Esophagus squamous epithelium (tissue), 5 donors: ENCODE measurements around the gene RBBP4. TPM values are rescaled to one million over a fixed set of nuclear protein-coding genes. Genes with fewer than 3 reads are reported as not detected.

Experiments used
- DNase-seq: peaks from one replicate; lab custom pipeline; 2025; lab: John Stamatoyannopoulos, UW
- H3K27ac ChIP-seq, 4 donors: fragments of 200-600 bp; sonication (generic); one replicate each; pipeline ENCODE4 v1.5.1; 2016 to 2019; ENCODE audit warnings: mild to moderate bottlenecking in 1 of 4
- H3K27me3 ChIP-seq, 4 donors: fragments of 200-600 bp; sonication (generic); 1 replicate in 3 of 4; 2 replicates in 1 of 4; pipeline versions ENCODE4 v1.5.1 to v1.6.0; 2017 to 2021; ENCODE audit warnings: antibody characterized with exemption in 1 of 4
- H3K36me3 ChIP-seq, 3 donors: fragments of 200-600 bp; sonication (generic); one replicate each; pipeline ENCODE4 v1.5.1; 2016 to 2019
- H3K4me1 ChIP-seq, 3 donors: fragments of 200-600 bp; sonication (generic); one replicate each; pipeline ENCODE4 v1.5.1; 2017 to 2019
- H3K4me3 ChIP-seq, 4 donors: fragments of 200-600 bp; sonication (generic); 1 replicate in 3 of 4; 2 replicates in 1 of 4; pipeline ENCODE4 v1.5.1; 2016 to 2019; ENCODE audit warnings: mild to moderate bottlenecking in 2 of 4, moderate library complexity in 1 of 4
- H3K9me3 ChIP-seq, 3 donors: fragments of 200-600 bp; sonication (generic); one replicate each; pipeline ENCODE4 v1.5.1; 2016 to 2019
- CTCF ChIP-seq, 6 experiments: fragments of 450-650 bp in 4 of 6; fragments of 200-600 bp in 2 of 6; sonication (generic) in 2 of 6; IDR thresholded peaks; one replicate each; pipeline ENCODE4 v1.5.1; 2016 to 2019; ENCODE audit warnings: antibody characterized with exemption in 6 of 6, mild to moderate bottlenecking in 4 of 6, moderate library complexity in 4 of 6
- POLR2A ChIP-seq, 4 donors: fragments of 450-650 bp; IDR thresholded peaks; one replicate each; pipeline ENCODE4 v1.6.1; 2017; ENCODE audit warnings: antibody characterized with exemption in 4 of 4, mild to moderate bottlenecking in 4 of 4, moderate library complexity in 3 of 4
- WGBS, 2 donors: methylation state at CpG; one replicate each; pipeline ENCODE4 v1.1.5; 2018; 5-methylcytosine and 5-hydroxymethylcytosine counted together
- intact Hi-C: fragments of 100-400 bp; cut with DNase I; formaldehyde crosslinking; loops from one replicate; pipeline ENCODE4 v1.15.0; 2022
- total RNA-seq, 4 donors: library from RNA; depleted of rRNA; stranded (reverse); fragments of >200 nt; gene quantifications; one replicate each; pipeline ENCODE4 v1.1.0, GENCODE V29; 2016
- donor health status: DM: yes; HTN: yes; CAD: no.

Gene RBBP4
- total RNA-seq, 4 donors from 2014 or later: 59.6 to 102 (median 85.1) TPM

GRCh38 chr1:32701951-32702598 is 51.1 kb downstream of the RBBP4 start:
- Histone ChIP-seq H3K27ac (peak overlapping the region; percentile 80 to 95 (median 89)), H3K36me3 (no peaks in the 10 kb centered on the region), H3K27me3 (peaks cover 0 to 4% (median 0%) of the 10 kb centered on the region in 4 donors), H3K4me1 (peaks cover 22 to 44% (median 28%) of the 10 kb centered on the region in 3 donors), H3K9me3 (no peaks in the 10 kb centered on the region), H3K4me3 (peak overlapping the region; percentile 39 to 87 (median 64))
- no peak for DNase-seq
- no peak for TF ChIP-seq POLR2A (IDR thresholded peaks at IDR 0.05)
- no peak for TF ChIP-seq CTCF (IDR thresholded peaks at IDR 0.05)
- 9 to 12% methylated on average over 6 to 19 of the region's 27 CpGs for WGBS, 2 donors
- intact Hi-C loops: no loop called here

- intact Hi-C loops: no loop called here
- Histone ChIP-seq H3K36me3 (no peaks in the 10 kb centered on the region), H3K27me3 (peaks cover 0 to 4% (median 0%) of the 10 kb centered on the region in 4 donors), H3K4me3 (peak within 1 kb of the TSS; percentile 39 to 87 (median 64)), H3K9me3 (no peaks in the 10 kb centered on the region), H3K4me1 (peaks cover 22 to 44% (median 28%) of the 10 kb centered on the region in 3 donors), H3K27ac (peak within 1 kb of the TSS; percentile 80 to 95 (median 89))
- 0 to 9% methylated on average over 4 of the region's 70 CpGs for WGBS, 2 donors
- no peak for DNase-seq
- TF ChIP-seq CTCF (IDR thresholded peaks at IDR 0.05) (no peak), POLR2A (IDR thresholded peaks at IDR 0.05) (peak in 1 of 4 donors; percentile 37)
Measured at GRCh38 chr1:32702599-32703478, 51.8 kb downstream of the RBBP4 start, which contains the start of gene SYNC. Gene SYNC (minus strand): TSS chr1:32702770. CDS start chr1:32702660, 110 bp downstream.

- H3K36me3 ChIP-seq: no peaks in the 10 kb centered on the region
- H3K27me3 ChIP-seq: peaks cover 0 to 4% (median 0%) of the 10 kb centered on the region in 4 donors
- H3K9me3 ChIP-seq: no peaks in the 10 kb centered on the region
- H3K4me3 ChIP-seq: peak overlapping the region; percentile 39 to 87 (median 64)
- TF ChIP-seq CTCF (IDR thresholded peaks at IDR 0.05) (no peak), POLR2A (IDR thresholded peaks at IDR 0.05) (no peak)
- 30% methylated on average over 11 to 13 of the region's 18 CpGs for WGBS, 2 donors
- no peak for DNase-seq
- H3K4me1 ChIP-seq: peaks cover 22 to 44% (median 28%) of the 10 kb centered on the region in 3 donors
- peak overlapping the region; percentile 80 to 95 (median 89) for H3K27ac ChIP-seq
- intact Hi-C loops: no loop called here
Measured at GRCh38 chr1:32703479-32704291, 52.7 kb downstream of the RBBP4 start.

- Histone ChIP-seq H3K27me3 (peaks cover 0 to 4% (median 0%) of the 10 kb centered on the region in 4 donors), H3K4me1 (peaks cover 22 to 44% (median 28%) of the 10 kb centered on the region in 3 donors), H3K36me3 (no peaks in the 10 kb centered on the region), H3K4me3 (no peak overlapping the region), H3K27ac (peak overlapping the region in 3 of 4 donors; percentile 26 to 37 (median 29)), H3K9me3 (no peaks in the 10 kb centered on the region)
- 85 to 95% methylated on average over 5 to 6 of the region's 7 CpGs for WGBS, 2 donors
- no peak for TF ChIP-seq CTCF (IDR thresholded peaks at IDR 0.05)
- no peak for DNase-seq
- intact Hi-C loops: no loop called here
Measured at GRCh38 chr1:32705516-32705915, 54.5 kb downstream of the RBBP4 start.
